Measurements from ENCODE around the gene ZNF446.
"Not testable (repeated sequence)": the region's sequence is repeated elsewhere in the genome, so short reads cannot be mapped to it uniquely, and the experiment has no call there.

The ZNF446 gene

GRCh38 chr19:58470837-58471543 is 5.2 kb upstream of the ZNF446 start:
- not testable (repeated sequence) for DNase-seq

DNA sequence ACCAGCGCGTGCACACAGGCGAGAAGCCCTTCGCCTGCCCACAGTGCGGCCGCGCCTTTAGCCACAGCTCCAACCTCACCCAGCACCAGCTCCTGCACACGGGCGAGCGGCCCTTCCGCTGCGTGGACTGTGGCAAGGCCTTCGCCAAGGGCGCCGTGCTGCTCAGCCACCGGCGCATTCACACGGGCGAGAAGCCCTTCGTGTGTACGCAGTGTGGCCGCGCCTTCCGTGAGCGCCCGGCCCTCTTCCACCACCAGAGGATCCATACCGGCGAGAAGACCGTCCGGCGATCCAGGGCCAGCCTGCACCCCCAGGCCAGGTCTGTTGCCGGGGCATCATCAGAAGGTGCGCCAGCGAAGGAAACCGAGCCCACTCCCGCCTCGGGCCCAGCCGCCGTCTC is 4.4 kb upstream of the ZNF446 start:
- no peak for DNase-seq

DNA sequence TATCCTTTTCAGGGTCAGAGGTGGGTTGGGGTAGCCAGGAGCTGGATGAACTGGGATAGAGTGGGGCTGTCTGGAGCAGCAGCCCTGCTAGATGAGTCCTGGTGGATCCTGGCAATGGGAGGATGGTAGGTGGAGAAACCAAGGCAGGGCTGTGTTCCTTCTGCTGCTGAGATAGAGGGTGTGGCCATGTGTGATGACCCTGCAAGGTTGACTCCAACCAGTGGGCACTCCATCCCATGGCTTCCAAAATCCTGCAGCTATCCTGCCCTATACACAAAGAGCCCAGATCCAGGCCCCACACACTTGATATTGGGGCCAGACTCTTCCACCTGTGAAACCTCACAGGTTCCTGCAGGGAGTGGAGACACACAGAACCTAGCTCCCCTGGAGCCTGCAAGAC is 2.4 kb upstream of the ZNF446 start:
- no peak for DNase-seq

DNA sequence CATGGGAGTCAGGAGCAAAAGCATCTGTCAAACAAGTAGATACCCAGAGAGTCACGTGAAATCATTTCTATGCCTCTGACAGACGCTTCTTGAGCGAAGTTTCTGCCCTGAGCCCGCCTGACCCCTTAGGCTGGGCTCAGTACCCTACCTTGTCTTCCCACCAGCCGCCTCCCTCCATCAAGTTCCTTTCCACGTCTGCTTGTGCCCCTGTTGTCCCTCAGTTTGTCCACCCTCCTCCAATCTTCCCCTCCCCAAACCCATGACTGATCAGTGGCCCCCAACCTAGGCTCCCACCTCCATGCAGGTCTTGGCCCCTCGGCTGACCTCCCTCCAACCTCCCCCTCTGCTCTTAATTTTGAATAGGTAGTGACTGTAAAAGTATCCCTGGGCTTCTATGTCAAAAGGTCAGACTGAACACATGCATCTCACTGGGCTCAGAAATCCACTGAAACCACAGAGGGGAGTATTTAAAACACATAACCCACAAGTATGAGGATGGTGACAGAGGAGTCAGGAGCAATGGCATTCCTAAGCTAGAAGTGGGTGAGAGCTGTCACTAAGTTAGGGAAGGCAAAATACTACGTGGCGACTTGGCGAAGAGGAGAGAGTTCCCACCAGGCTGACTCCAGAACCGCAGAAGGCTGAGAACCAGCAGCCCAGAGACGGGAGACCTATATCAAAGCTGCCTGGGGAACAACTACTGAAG is 1.7 kb upstream of the ZNF446 start:
- no peak for DNase-seq

GRCh38 chr19:58474997-58475713 is 997 bp upstream of the ZNF446 start:
- DNase-seq = no peak

DNA sequence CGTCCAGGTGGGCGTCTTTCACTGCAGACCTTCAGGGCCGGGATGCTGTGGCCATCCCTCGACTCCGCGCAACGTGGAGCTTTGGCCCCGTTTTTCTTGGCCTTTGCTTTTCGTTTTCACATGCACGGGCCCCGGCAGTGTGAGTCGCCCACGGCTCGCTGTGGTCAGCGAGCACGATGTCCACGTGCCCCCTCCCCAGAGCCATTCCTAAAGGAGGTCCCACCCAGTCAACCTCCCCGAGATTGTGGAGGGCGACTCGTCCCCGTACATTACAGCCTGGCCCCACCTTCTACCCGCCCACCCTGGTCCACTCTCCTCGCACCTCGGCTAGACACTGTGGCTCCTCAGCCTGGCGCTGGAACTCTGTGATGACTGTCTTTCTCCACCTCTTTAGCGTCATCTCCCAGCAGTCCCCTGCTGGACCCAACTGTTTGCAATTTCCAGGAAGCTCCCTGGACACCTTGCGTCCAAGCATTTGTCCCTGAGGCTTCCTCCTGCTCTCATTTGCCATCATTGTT is 405 bp downstream of the ZNF446 start:
- no peak for DNase-seq

DNA sequence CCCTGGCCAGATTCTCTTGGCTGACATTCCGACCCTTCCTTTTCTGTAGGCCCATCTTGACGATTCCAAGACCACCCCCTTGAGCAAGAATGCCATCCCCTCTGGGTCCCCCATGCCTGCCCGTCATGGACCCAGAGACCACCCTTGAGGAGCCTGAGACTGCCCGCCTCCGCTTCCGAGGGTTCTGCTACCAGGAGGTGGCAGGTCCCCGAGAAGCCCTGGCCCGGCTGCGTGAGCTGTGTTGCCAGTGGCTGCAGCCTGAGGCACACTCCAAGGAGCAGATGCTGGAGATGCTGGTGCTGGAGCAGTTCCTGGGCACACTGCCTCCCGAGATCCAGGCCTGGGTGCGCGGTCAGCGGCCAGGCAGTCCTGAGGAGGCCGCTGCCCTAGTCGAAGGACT is 978 bp downstream of the ZNF446 start:
- no peak for DNase-seq

- no peak for DNase-seq
Observed at GRCh38 chr19:58477871-58478270, 1.7 kb downstream of the ZNF446 start.

- no peak for DNase-seq
Observed at GRCh38 chr19:58479303-58479702, 3.2 kb downstream of the ZNF446 start.

GRCh38 chr19:58479736-58480480 is 3.8 kb downstream of the ZNF446 start:
- DNase-seq = no peak

- no peak for DNase-seq
Observed at GRCh38 chr19:58480481-58480830, 4.3 kb downstream of the ZNF446 start.

- DNase-seq = no peak
Observed at GRCh38 chr19:58480831-58481230, 4.7 kb downstream of the ZNF446 start.

GRCh38 chr19:58482372-58482771 is 6.2 kb downstream of the ZNF446 start:
- DNase-seq = no peak

- DNase-seq = no peak
Observed at GRCh38 chr19:58483776-58484175, 7.6 kb downstream of the ZNF446 start.

- not testable (repeated sequence) for DNase-seq
Observed at GRCh38 chr19:58484349-58484748, 8.2 kb downstream of the ZNF446 start.

DNA sequence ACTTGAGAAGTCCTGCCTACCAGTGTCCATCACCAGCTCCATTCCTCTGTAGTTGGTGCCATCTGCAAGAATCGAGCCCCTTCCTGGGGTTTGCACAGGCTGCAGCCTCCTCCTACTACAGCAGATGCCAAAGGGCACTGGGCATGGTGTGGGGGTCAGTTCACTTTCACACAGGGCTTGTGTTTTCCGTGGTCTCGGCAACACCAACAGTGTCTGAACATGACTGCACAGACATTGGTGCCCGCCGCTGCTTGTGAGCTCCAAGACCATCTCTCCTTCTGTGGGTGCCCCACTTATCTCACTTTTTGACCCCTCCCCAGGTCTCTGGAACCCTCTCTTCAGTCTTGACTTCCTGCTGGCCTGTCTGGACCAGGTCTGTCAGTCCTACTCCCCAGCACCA is 15.2 kb downstream of the ZNF446 start:
- no peak for DNase-seq

DNA sequence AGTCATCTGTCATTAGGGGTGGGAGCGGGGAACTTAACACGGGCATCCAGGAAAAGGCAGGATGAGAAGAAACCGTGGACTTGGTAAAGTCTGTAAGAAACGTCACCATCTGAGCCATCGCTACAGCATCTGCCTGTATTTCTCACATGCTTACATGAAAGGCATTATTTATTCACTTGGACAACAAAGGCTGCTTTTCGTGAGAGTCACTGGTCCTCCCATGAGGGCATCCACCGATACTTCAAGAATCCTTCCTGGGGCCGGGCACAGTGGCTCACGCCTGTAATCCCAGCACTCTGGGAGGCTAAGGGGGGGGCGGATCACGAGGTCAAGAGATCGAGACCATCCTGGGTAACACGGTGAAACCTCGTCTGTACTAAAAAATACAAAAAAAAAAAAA is 16.1 kb downstream of the ZNF446 start:
- DNase-seq = no peak

- no peak for DNase-seq
Observed at GRCh38 chr19:58497634-58498170, 21.6 kb downstream of the ZNF446 start.

GRCh38 chr19:58498316-58499020 is 22.3 kb downstream of the ZNF446 start:
- DNase-seq = no peak

GRCh38 chr19:58499021-58499927 is 23.1 kb downstream of the ZNF446 start:
- DNase-seq = peak; percentile 97

- DNase-seq = no peak
Observed at GRCh38 chr19:58500242-58500641, 24.1 kb downstream of the ZNF446 start.

All from GF-D8 (cell line).